ENCODE data around the gene ABCA7.

Gene ABCA7

GRCh38 chr19:1079566-1080111 is 39.7 kb downstream of the ABCA7 start:
- Histone ChIP-seq H3K36me3 (ENCODE audit: control insufficient read depth, insufficient read depth, low read length) (no peaks in the 10 kb centered on the region), H3K9me3 (ENCODE audit: control insufficient read depth, low read length) (peaks cover 3% of the 10 kb centered on the region), H3K27ac (ENCODE audit: low read depth, low read length, severe bottlenecking) (no peak overlapping the region), H3K4me3 (ENCODE audit: extremely low read depth, insufficient read depth, low read length, poor library complexity, severe bottlenecking) (no peak overlapping the region), H3K4me1 (ENCODE audit: control insufficient read depth, insufficient read depth, low read length, poor library complexity, severe bottlenecking) (no peaks in the 10 kb centered on the region)
- WGBS, 2 experiments (ENCODE audit: insufficient coverage in 2 of 2): 93% methylated on average over 45 of the region's 45 CpGs

GRCh38 chr19:1080360-1081161 is 40.7 kb downstream of the ABCA7 start:
- Histone ChIP-seq H3K27ac (ENCODE audit: low read depth, low read length, severe bottlenecking) (no peak overlapping the region), H3K4me1 (ENCODE audit: control insufficient read depth, insufficient read depth, low read length, poor library complexity, severe bottlenecking) (no peaks in the 10 kb centered on the region), H3K9me3 (ENCODE audit: control insufficient read depth, low read length) (peaks cover 3% of the 10 kb centered on the region), H3K36me3 (ENCODE audit: control insufficient read depth, insufficient read depth, low read length) (no peaks in the 10 kb centered on the region), H3K4me3 (ENCODE audit: extremely low read depth, insufficient read depth, low read length, poor library complexity, severe bottlenecking) (no peak overlapping the region)
- WGBS, 2 experiments (ENCODE audit: insufficient coverage in 2 of 2): 95% methylated on average over 42 to 45 of the region's 50 CpGs

GRCh38 chr19:1081301-1082164 is 41.6 kb downstream of the ABCA7 start:
- no peaks in the 10 kb centered on the region for H3K4me1 ChIP-seq (ENCODE audit: control insufficient read depth, insufficient read depth, low read length, poor library complexity, severe bottlenecking)
- H3K36me3 ChIP-seq (ENCODE audit: control insufficient read depth, insufficient read depth, low read length): peaks cover 7% of the 10 kb centered on the region
- no peaks in the 10 kb centered on the region for H3K9me3 ChIP-seq (ENCODE audit: control insufficient read depth, low read length)
- H3K27ac ChIP-seq (ENCODE audit: low read depth, low read length, severe bottlenecking): no peak overlapping the region
- WGBS, 2 experiments (ENCODE audit: insufficient coverage in 2 of 2): 90 to 91% methylated on average over 52 to 58 of the region's 58 CpGs
- no peak overlapping the region for H3K4me3 ChIP-seq (ENCODE audit: extremely low read depth, insufficient read depth, low read length, poor library complexity, severe bottlenecking)

- Histone ChIP-seq H3K36me3 (ENCODE audit: control insufficient read depth, insufficient read depth, low read length) (peaks cover 12% of the 10 kb centered on the region), H3K9me3 (ENCODE audit: control insufficient read depth, low read length) (no peaks in the 10 kb centered on the region), H3K4me1 (ENCODE audit: control insufficient read depth, insufficient read depth, low read length, poor library complexity, severe bottlenecking) (no peaks in the 10 kb centered on the region), H3K4me3 (ENCODE audit: extremely low read depth, insufficient read depth, low read length, poor library complexity, severe bottlenecking) (no peak overlapping the region), H3K27ac (ENCODE audit: low read depth, low read length, severe bottlenecking) (no peak overlapping the region)
- WGBS, 2 experiments (ENCODE audit: insufficient coverage in 2 of 2): 59 to 69% methylated on average over 27 to 48 of the region's 51 CpGs
Measured at GRCh38 chr19:1082165-1082927, 42.4 kb downstream of the ABCA7 start.

- Histone ChIP-seq H3K27ac (ENCODE audit: low read depth, low read length, severe bottlenecking) (no peak overlapping the region), H3K4me1 (ENCODE audit: control insufficient read depth, insufficient read depth, low read length, poor library complexity, severe bottlenecking) (no peaks in the 10 kb centered on the region), H3K9me3 (ENCODE audit: control insufficient read depth, low read length) (no peaks in the 10 kb centered on the region), H3K4me3 (ENCODE audit: extremely low read depth, insufficient read depth, low read length, poor library complexity, severe bottlenecking) (no peak overlapping the region), H3K36me3 (ENCODE audit: control insufficient read depth, insufficient read depth, low read length) (peaks cover 20% of the 10 kb centered on the region)
- WGBS, 2 experiments (ENCODE audit: insufficient coverage in 2 of 2): 95 to 97% methylated on average over 56 to 57 of the region's 59 CpGs
Measured at GRCh38 chr19:1082928-1083816, 43.3 kb downstream of the ABCA7 start.

GRCh38 chr19:1084024-1084868 is 44.3 kb downstream of the ABCA7 start:
- 97 to 98% methylated on average over 38 to 42 of the region's 43 CpGs for WGBS, 2 experiments (ENCODE audit: insufficient coverage in 2 of 2)
- no peak overlapping the region for H3K27ac ChIP-seq (ENCODE audit: low read depth, low read length, severe bottlenecking)
- no peaks in the 10 kb centered on the region for H3K9me3 ChIP-seq (ENCODE audit: control insufficient read depth, low read length)
- H3K4me1 ChIP-seq (ENCODE audit: control insufficient read depth, insufficient read depth, low read length, poor library complexity, severe bottlenecking): no peaks in the 10 kb centered on the region
- H3K4me3 ChIP-seq (ENCODE audit: extremely low read depth, insufficient read depth, low read length, poor library complexity, severe bottlenecking): no peak overlapping the region
- peaks cover 31% of the 10 kb centered on the region for H3K36me3 ChIP-seq (ENCODE audit: control insufficient read depth, insufficient read depth, low read length)

GRCh38 chr19:1085053-1085658 is 45.2 kb downstream of the ABCA7 start:
- Histone ChIP-seq H3K27ac (ENCODE audit: low read depth, low read length, severe bottlenecking) (no peak overlapping the region), H3K4me3 (ENCODE audit: extremely low read depth, insufficient read depth, low read length, poor library complexity, severe bottlenecking) (no peak overlapping the region), H3K36me3 (ENCODE audit: control insufficient read depth, insufficient read depth, low read length) (peaks cover 37% of the 10 kb centered on the region), H3K4me1 (ENCODE audit: control insufficient read depth, insufficient read depth, low read length, poor library complexity, severe bottlenecking) (no peaks in the 10 kb centered on the region), H3K9me3 (ENCODE audit: control insufficient read depth, low read length) (no peaks in the 10 kb centered on the region)
- WGBS, 2 experiments (ENCODE audit: insufficient coverage in 2 of 2): 82 to 83% methylated on average over 6 of the region's 8 CpGs

GRCh38 chr19:1085676-1086442 is 46.0 kb downstream of the ABCA7 start:
- WGBS, 2 experiments (ENCODE audit: insufficient coverage in 2 of 2): 91 to 94% methylated on average over 29 to 36 of the region's 38 CpGs
- peaks cover 39% of the 10 kb centered on the region for H3K36me3 ChIP-seq (ENCODE audit: control insufficient read depth, insufficient read depth, low read length)
- no peaks in the 10 kb centered on the region for H3K4me1 ChIP-seq (ENCODE audit: control insufficient read depth, insufficient read depth, low read length, poor library complexity, severe bottlenecking)
- H3K27ac ChIP-seq (ENCODE audit: low read depth, low read length, severe bottlenecking): no peak overlapping the region
- H3K9me3 ChIP-seq (ENCODE audit: control insufficient read depth, low read length): no peaks in the 10 kb centered on the region
- no peak overlapping the region for H3K4me3 ChIP-seq (ENCODE audit: extremely low read depth, insufficient read depth, low read length, poor library complexity, severe bottlenecking)
